T47D (cell line): ENCODE measurements around the gene UMAD1.
A peak's percentile ranks its signal among the peaks of the same experiment; 100 is the strongest.
"Not testable (repeated sequence)": the region's sequence is repeated elsewhere in the genome, so short reads cannot be mapped to it uniquely, and the experiment has no call there.

ENCODE experiments used
- DNase-seq, 2 experiments: peaks; one replicate each; pipeline versions ENCODE4 v3.0.0 to v3.0.0-alpha.2; 2011 to 2012; ENCODE audit warnings: low read depth in 1 of 2, low spot score in 1 of 2
- JUND ChIP-seq: IDR thresholded peaks from 2 replicates; pipeline ENCODE4 v1.6.1; 2012; ENCODE audit warnings: low read depth
- in situ Hi-C: cut with HindIII; loops from 2 replicates; pipeline ENCODE4 v1.10.0; 2016; ENCODE audit warnings: low sequenced_read_pairs, low pct_unique_long_range_greater_than_20kb

UMAD1 gene

GRCh38 chr7:7630626-7631329, 9.8 kb upstream of the UMAD1 start:
- in situ Hi-C loops, result no loop called here
- no peak for TF ChIP-seq JUND
- DNase-seq, result no peak

DNA sequence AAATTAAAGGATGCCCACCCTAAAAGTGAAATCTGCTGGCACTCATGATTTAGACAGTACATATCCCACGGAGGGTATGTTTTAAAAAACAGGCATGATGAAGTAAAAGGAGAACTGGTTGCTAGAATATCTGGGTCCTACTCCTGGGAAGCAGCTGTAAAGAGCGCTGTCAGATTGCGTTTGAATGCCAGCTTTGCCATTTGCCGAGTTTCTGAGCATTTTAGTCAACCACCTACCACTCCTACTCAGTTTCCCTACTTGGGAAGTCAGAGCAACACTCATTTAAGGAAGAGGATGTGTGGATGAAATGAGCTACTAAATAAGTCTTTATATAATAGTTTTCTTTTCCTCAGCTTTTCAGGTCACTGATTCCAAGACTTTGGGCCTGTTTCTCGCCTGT, 1.1 kb upstream of the UMAD1 start:
- in situ Hi-C loops, result no loop called here
- DNase-seq, result no peak
- TF ChIP-seq JUND, result no peak

DNA sequence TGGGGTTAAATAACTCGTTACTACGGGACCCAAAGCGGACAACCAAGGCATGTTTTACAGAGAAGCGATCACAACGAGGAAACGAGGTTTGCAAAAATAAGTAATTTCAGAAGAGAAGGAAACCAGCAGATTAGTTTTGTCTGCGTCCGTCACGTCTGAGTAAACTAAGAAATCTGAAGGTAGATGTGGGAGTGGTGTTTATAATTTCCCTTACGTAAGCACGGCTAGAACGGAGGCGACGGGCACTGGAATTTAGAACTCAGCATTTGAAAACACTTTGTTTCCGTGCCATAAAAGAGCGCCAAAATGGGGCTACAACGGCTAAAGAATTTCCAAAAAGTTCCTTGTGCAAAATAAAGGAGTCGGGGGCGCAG, 718 bp upstream of the UMAD1 start:
- DNase-seq, result peak in 1 of 2 experiments; percentile 49
- no peak for TF ChIP-seq JUND
- in situ Hi-C loops, result no loop called here

- in situ Hi-C loops, result no loop called here
- DNase-seq, result no peak
- TF ChIP-seq JUND, result no peak
Observed at GRCh38 chr7:7641129-7641663, 644 bp downstream of the UMAD1 start.

- no peak for TF ChIP-seq JUND
- no peak for DNase-seq
- in situ Hi-C loops, result no loop called here
Observed at GRCh38 chr7:7642081-7642480, 1.5 kb downstream of the UMAD1 start.

DNA sequence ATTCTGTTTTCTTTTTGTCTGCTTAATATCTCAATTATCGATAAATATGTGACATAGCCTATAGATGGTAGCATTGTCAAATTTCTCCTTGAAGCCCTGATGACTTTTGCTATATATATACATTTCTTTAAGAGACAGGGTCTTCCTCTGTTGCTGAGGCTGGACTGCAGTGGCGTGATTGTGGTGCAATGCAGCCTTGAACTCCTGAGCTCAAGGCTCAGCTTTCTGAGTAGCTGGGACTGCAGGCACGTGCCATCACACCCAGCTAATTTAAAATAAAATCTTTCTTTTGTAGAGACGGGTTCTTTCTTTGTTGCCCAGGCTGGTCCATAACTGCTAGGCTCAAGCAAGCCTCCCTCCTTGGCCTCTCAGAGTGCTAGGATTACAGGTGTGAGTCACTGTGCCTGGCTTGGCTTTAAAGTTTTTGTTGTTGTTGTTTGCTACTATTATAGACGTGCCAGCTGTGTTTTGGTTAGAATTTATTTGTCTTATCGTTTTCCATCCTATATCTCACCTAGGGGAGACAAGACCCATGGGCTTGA, 7.0 kb downstream of the UMAD1 start:
- in situ Hi-C loops, result no loop called here
- DNase-seq, result no peak
- TF ChIP-seq JUND, result no peak

DNA sequence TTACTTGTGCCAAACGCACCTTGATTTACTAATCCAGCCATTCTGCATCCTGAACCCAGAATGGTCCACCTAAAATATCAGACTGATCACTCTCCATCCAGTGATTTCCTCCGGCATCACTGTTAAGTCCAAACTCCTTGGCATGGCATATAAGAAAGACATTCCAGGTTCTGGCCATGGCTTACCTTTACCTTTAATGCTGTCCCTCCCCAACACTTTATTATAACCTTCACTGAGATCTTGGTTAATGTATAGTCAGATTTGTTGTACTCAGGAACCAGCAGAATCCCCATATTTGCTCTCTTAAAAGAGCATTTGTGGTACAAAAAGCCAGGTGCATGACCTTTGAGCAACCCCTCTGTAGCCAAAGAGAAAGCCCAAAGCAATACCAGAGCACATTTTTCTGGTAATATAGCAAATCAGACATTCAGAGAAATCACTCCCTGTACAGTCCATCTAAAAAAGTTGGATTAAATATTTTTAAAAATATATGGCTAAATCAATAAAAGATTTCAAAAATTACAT, 10.2 kb downstream of the UMAD1 start:
- in situ Hi-C loops, result no loop called here
- DNase-seq, result no peak

GRCh38 chr7:7651479-7651878, 10.9 kb downstream of the UMAD1 start:
- in situ Hi-C loops, result no loop called here

More for the DNA sequence above, 10.2 kb downstream of the UMAD1 start:
- no peak for TF ChIP-seq JUND

GRCh38 chr7:7652798-7653540, 12.4 kb downstream of the UMAD1 start:
- no peak for DNase-seq
- in situ Hi-C loops, result no loop called here
- no peak for TF ChIP-seq JUND

More at GRCh38 chr7:7651479-7651878, 10.9 kb downstream of the UMAD1 start:
- TF ChIP-seq JUND, result no peak
- DNase-seq, result no peak

GRCh38 chr7:7653593-7654187, 13.1 kb downstream of the UMAD1 start:
- TF ChIP-seq JUND, result no peak
- DNase-seq, result peak in 1 of 2 experiments; percentile 58
- in situ Hi-C loops, result no loop called here

GRCh38 chr7:7654964-7655715, 14.6 kb downstream of the UMAD1 start:
- no peak for DNase-seq
- in situ Hi-C loops, result no loop called here
- no peak for TF ChIP-seq JUND

DNA sequence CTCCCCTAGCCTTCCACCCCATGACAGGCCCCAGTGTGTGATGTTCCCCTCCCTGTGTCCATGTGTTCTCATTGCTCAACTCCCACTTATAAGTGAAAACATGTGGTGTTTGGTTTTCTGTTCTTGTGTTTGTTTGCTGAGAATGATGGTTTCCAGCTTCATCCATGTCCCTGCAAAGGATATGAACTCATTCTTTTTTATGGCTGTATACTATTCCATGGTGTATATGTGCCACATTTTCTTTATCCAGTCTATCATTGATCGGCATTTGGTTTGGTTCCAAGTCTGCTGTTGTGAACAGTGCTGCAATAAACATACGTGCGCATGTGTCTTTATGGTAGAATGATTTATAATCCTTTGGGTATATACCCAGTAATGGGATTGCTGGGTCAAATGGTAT, 15.9 kb downstream of the UMAD1 start:
- in situ Hi-C loops, result not testable (repeated sequence)

More for the DNA sequence above, 15.9 kb downstream of the UMAD1 start:
- not testable (repeated sequence) for DNase-seq
